ENCODE results near the gene ARID4B. TPM values are rescaled to one million over a fixed set of nuclear protein-coding genes. Genes with fewer than 3 reads are reported as not detected.

ARID4B gene
- total RNA-seq, 1 experiment from 2014 or later: 56.6 TPM

GRCh38 chr1:235297579-235297978 is 30.4 kb downstream of the ARID4B start:
- H3K36me3 Mint-ChIP-seq (ENCODE audit: insufficient read depth, unreplicated experiment): no peaks in the 10 kb centered on the region
- BruUV-seq (replicated peaks): no TSS peak
- CTCF ChIA-PET: no interaction called here
- peak overlapping the region; percentile 14 for H3K27ac Mint-ChIP-seq (ENCODE audit: unreplicated experiment)
- TF ChIP-seq, protein P1, sequence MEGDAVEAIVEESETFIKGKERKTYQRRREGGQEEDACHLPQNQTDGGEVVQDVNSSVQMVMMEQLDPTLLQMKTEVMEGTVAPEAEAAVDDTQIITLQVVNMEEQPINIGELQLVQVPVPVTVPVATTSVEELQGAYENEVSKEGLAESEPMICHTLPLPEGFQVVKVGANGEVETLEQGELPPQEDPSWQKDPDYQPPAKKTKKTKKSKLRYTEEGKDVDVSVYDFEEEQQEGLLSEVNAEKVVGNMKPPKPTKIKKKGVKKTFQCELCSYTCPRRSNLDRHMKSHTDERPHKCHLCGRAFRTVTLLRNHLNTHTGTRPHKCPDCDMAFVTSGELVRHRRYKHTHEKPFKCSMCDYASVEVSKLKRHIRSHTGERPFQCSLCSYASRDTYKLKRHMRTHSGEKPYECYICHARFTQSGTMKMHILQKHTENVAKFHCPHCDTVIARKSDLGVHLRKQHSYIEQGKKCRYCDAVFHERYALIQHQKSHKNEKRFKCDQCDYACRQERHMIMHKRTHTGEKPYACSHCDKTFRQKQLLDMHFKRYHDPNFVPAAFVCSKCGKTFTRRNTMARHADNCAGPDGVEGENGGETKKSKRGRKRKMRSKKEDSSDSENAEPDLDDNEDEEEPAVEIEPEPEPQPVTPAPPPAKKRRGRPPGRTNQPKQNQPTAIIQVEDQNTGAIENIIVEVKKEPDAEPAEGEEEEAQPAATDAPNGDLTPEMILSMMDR (IDR thresholded peaks at IDR 0.05; ENCODE audit: unreplicated experiment): no peak
- H3K4me1 Mint-ChIP-seq (ENCODE audit: low read depth, unreplicated experiment): peaks cover 42% of the 10 kb centered on the region
- intact Hi-C loops (cut with micrococcal nuclease; ENCODE audit: unreplicated experiment): loop anchor here (2.0 to 5.0 kb wide), 2 partner anchors 17 to 35 kb away; no protein-coding TSS in a partner anchor
- H3K9me3 Mint-ChIP-seq (ENCODE audit: low read depth, unreplicated experiment): peaks cover 5% of the 10 kb centered on the region
- DNase-seq: no peak
- no peak overlapping the region for H3K4me3 Mint-ChIP-seq (ENCODE audit: low read depth, unreplicated experiment)
- H3K27me3 Mint-ChIP-seq (ENCODE audit: unreplicated experiment): no peaks in the 10 kb centered on the region

- BruUV-seq (replicated peaks): no TSS peak
- Mint-ChIP-seq H3K27me3 (ENCODE audit: unreplicated experiment) (no peaks in the 10 kb centered on the region), H3K4me1 (ENCODE audit: low read depth, unreplicated experiment) (peaks cover 46% of the 10 kb centered on the region), H3K27ac (ENCODE audit: unreplicated experiment) (no peak overlapping the region), H3K9me3 (ENCODE audit: low read depth, unreplicated experiment) (peaks cover 5% of the 10 kb centered on the region), H3K36me3 (ENCODE audit: insufficient read depth, unreplicated experiment) (no peaks in the 10 kb centered on the region), H3K4me3 (ENCODE audit: low read depth, unreplicated experiment) (no peak overlapping the region)
- intact Hi-C loops (cut with micrococcal nuclease; ENCODE audit: unreplicated experiment): loop anchor here (2.0 to 5.0 kb wide), 2 partner anchors 16 to 34 kb away; no protein-coding TSS in a partner anchor
- DNase-seq: no peak
- CTCF ChIA-PET: no interaction called here
- TF ChIP-seq, protein P1 (IDR thresholded peaks at IDR 0.05; ENCODE audit: unreplicated experiment): no peak
Measured at GRCh38 chr1:235296729-235297128, 31.2 kb downstream of the ARID4B start.

DNA sequence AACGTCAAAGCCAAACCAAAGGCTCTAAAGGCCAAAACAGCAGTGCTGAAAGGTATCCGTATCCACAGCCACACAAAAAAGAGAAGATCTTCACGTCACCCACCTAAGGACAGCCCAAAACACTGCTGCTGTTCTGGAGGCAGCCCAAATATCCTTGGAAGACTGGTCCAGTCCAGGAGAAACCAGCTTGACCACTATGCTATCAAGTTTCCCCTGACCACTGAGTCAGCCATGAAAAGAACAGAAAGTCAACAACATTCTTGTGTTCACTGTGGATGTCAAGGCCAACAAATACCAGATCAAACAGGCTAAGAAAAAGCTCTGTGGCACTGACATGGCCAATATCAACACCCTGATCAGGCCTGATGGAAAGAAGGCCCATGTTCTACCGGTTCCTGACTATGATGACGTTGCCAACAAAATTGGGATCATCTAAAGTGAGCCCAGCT is 32.1 kb downstream of the ARID4B start:
- peak; percentile 62 for DNase-seq
- CTCF ChIA-PET: interaction anchor here (0.6 to 1.2 kb wide), 7 partner anchors 11 to 1195 kb away, joined by 3 to 7 read pairs (median 3); partner anchors contain the start of gene ARID4B
- H3K4me1 Mint-ChIP-seq (ENCODE audit: low read depth, unreplicated experiment): peaks cover 46% of the 10 kb centered on the region
- H3K4me3 Mint-ChIP-seq (ENCODE audit: low read depth, unreplicated experiment): peak overlapping the region; percentile 37
- H3K36me3 Mint-ChIP-seq (ENCODE audit: insufficient read depth, unreplicated experiment): no peaks in the 10 kb centered on the region
- TF ChIP-seq, protein P1 (IDR thresholded peaks at IDR 0.05; ENCODE audit: unreplicated experiment): no peak
- peak overlapping the region; percentile 81 for H3K27ac Mint-ChIP-seq (ENCODE audit: unreplicated experiment)
- BruUV-seq (replicated peaks): no TSS peak
- intact Hi-C loops (cut with micrococcal nuclease; ENCODE audit: unreplicated experiment): loop anchor here (2.0 to 5.0 kb wide), 2 partner anchors 15 to 34 kb away; no protein-coding TSS in a partner anchor
- peaks cover 5% of the 10 kb centered on the region for H3K9me3 Mint-ChIP-seq (ENCODE audit: low read depth, unreplicated experiment)
- no peaks in the 10 kb centered on the region for H3K27me3 Mint-ChIP-seq (ENCODE audit: unreplicated experiment)

DNA sequence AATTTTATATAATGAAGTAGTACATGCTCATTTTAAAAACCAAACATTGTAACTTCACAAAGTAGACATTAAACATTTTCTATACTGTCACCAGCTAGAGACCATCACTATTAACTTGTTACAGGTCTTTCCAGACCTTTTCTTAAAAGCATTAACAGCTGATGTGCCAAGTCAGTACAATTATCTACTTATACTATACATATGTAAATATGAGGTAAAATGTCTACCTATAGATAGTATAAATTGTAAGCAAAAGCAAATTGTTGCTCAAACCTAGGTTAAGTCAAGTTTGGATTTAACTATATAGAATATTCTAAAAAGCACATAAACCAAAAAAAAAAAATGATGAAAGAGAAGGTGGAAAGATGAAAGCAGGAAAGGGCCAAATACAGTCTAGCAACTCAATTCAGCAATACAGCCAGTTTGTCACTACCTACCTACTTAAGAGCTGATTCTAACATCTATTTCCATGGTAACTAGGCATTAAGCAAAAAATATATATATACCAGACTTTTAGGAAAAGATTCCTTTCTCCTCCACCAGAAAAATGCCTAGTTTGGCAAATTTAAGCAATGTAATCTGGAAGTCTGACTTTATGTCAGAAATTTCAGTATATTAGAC is 34.5 kb downstream of the ARID4B start:
- no peak overlapping the region for H3K4me3 Mint-ChIP-seq (ENCODE audit: low read depth, unreplicated experiment)
- H3K27me3 Mint-ChIP-seq (ENCODE audit: unreplicated experiment): no peaks in the 10 kb centered on the region
- TF ChIP-seq, protein P1 (IDR thresholded peaks at IDR 0.05; ENCODE audit: unreplicated experiment): no peak
- no peak for DNase-seq
- H3K4me1 Mint-ChIP-seq (ENCODE audit: low read depth, unreplicated experiment): peaks cover 30% of the 10 kb centered on the region
- H3K9me3 Mint-ChIP-seq (ENCODE audit: low read depth, unreplicated experiment): peaks cover 5% of the 10 kb centered on the region
- no peak overlapping the region for H3K27ac Mint-ChIP-seq (ENCODE audit: unreplicated experiment)
- no peaks in the 10 kb centered on the region for H3K36me3 Mint-ChIP-seq (ENCODE audit: insufficient read depth, unreplicated experiment)
- CTCF ChIA-PET: no interaction called here
- intact Hi-C loops (cut with micrococcal nuclease; ENCODE audit: unreplicated experiment): no loop called here
- no TSS peak for BruUV-seq (replicated peaks)
